Smooth muscle cell of the brain vasculature (primary cell): ENCODE results near the gene RHOU.

ENCODE experiments used
- DNase-seq: peaks from one replicate; pipeline ENCODE4 v3.0.0-alpha.2; 2012; ENCODE audit warnings: low read depth, low spot score

Gene RHOU

DNA sequence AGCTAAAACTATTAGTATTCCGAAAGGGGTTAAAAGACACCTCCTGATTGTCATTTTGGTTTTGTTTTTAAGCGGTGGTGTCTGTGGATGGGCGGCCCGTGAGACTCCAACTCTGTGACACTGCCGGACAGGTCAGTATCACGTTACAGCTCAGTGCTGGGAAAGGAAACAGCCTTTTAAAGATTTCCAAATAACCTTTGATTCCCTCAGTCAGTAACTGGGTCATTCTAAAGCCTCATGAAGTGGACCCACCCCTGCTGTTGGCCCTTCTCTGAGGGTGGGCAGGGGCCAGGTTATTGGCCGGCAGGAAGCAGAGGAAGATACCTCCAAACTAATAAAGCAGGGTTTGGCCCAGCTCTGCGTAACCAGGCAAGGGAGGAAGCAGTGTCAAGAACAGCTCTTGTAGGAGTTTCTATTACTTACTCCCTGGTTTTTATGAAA lies 2.3 kb downstream of the RHOU start:
- no peak for DNase-seq

DNA sequence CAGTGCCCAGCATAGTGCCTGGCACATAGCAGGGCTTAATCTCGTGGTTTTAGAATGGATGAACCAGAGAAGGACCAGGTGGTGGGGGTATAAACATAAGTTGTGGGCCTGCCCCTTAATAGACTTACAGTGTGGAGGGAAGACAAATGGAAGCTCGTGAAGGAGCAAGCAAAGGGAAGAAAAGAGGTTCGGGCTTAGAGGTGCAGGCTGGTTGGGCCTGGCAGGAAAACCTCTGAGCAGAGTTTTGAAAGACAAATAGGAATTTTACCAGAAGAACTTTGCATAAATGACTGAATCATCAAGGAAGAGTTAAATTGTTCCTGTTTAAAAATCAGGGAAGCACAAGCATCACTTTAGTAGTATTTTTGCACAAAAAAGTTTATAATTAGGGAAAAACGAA lies 4.5 kb downstream of the RHOU start:
- DNase-seq, result no peak

DNA sequence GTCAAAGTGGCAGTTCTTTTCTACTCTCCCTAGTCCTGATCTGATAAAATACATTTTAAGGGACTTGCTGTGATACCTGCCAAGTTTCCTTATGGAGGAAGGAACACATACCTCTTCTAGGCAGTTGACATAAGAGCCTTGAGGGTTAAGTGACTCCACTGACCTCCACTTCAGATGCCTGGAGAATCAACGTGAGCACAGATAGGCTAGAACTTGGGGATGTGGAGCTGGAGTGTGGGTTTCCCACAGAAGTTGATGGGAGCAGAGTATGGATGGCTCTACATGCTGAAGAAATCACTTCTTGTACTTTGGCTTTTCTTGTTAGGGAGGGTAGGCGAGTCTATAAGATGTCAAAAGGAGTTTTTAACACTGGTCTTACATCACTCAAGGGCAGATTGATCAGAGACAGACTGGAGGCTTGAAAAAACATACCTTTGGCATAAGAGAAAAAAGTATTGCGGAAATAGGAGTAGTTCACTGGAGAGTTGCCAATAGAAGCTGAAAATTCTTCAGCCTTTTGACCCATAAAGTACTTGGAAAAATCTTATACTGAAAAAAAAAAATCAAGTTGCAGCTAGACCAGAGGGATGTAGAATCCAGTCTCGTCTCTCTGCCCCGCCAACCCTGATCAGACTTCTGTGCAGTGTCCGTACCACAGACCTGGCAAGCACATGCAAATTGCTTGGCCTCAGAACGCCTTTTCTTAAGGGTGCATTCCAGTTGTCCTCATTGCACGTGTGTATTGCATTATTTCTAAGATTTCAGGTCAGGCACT lies 5.5 kb downstream of the RHOU start:
- DNase-seq, result no peak

- DNase-seq, result no peak
Observed at GRCh38 chr1:228742281-228742860, 7.1 kb downstream of the RHOU start.

GRCh38 chr1:228743405-228743804 lies 8.1 kb downstream of the RHOU start:
- DNase-seq, result no peak

DNA sequence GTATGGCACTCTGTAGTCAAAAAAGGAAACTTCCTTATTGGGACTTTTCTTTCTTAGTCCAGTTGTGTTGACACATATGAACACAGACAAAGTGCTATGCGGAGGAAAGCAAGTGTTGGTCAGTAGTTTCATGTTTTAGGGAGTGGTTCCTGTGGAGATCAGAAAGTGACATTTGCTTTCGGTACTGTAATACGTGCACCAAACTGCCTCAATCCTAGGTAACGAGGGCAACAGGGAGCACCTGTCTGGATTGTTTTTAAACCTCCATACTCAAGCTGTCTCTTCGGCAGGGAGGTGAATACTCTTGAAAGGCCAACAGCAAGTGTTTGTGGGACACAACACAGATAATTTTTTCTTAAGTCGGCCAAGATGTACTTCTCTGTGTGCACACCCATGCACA lies 9.1 kb downstream of the RHOU start:
- DNase-seq, result no peak

GRCh38 chr1:228744918-228745317 lies 9.6 kb downstream of the RHOU start:
- no peak for DNase-seq

- DNase-seq, result no peak
Observed at GRCh38 chr1:228745497-228745896, 10.2 kb downstream of the RHOU start.

DNA sequence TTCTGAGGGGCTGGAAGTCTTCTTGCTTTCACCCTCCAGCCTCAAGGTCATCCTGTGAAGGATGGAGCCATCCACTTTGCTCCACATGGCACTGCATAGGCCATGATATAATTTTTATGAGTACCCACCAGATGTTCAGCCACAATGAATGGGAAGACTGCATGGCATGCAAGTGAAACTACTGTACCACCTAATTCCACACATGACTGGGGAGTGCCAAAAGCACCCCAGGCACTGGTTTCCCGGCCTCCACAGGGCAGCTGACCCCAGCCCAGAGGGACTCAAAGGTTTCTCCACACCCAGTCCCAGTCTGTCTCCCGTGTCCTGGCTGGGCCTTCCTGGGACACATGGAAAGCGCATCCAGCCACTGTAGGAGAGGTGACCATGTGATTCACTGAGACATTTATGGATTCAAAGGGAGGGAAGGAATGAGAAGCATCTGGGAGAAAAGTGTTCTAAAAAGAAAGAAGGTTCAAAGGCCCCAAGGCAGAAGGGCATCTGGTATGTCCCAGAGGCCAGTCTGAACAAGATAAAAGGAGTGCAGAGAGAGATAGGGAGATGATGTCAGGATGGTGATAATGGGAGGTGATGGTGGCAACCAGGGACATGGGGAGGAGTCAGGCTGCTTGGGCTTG lies 12.1 kb downstream of the RHOU start:
- DNase-seq, result no peak

GRCh38 chr1:228748029-228748428 lies 12.8 kb downstream of the RHOU start:
- DNase-seq, result no peak

- DNase-seq, result no peak
Observed at GRCh38 chr1:228748431-228748830, 13.2 kb downstream of the RHOU start.

GRCh38 chr1:228749765-228750164 lies 14.5 kb downstream of the RHOU start:
- no peak for DNase-seq

DNA sequence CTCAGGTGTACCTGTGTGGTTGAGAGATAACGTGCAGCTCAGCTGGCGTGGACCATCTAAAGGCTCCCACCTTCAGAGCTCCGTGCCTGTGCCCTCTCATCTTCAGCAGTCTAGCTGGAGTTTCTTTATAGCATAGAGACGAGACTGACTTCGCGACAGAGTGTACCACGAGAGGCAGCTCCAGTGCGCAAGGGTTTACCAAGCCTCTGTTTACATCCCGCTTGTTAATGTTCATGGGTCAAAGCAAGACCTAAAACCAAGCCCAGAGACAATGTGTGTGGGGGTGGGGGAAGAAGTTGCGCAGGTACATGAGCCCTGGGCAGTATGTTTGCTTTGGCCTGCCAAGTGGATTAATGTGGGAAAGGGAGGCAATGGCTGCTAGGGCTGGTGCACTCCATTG lies 15.6 kb downstream of the RHOU start:
- DNase-seq, result no peak

DNA sequence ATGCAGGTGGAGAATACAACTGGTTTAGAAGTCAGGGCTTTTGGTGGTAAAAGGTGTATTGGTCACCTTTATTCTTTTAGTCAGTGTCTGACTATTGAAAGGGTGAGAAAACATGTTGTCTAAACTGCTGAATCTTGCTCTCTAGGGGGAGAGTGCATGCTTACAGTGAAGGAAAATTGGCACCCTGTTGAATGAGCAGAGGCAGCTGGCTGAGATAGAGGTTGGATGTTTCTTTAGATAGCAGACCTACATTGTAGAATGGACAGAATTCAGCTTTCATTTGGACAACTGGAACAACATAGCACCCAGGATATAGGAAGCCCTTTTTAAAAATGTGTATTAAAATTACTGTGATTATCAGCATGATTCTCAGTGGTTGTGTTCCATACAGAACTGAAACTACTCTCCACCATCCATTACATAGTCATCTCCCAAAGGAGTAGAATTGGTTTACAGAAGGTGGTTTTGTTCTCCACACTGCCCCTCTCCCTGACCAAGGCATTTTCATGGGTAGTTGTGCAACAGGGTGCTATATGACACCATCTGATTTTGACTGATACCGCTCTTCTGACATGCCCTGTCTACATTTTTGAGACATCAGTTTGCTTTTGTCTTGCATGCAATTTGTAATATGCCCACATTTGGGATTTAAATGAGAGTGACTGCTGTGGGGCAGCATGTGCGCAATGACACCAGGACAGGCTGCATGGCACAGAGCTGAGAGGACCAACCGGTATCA lies 16.2 kb downstream of the RHOU start:
- no peak for DNase-seq

DNA sequence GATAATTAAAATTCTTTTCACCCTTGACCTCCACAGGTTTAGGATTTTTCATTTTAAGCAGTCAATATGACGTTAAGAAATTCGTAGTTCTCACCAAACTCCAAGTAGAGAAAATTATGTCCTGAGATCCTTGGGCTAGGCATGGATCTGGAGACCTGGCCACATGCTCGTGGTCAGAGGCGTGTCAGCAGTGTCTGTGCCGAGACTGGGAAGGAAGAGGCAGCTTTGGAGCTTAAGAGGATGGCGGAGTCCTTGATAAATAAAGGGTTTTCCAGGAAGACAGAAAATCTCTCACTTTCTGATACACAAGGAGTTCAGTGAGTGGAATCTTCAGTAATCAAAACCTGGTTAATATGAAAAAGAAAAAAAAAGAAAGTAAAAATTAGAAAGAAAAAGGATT lies 17.0 kb downstream of the RHOU start:
- DNase-seq, result no peak

DNA sequence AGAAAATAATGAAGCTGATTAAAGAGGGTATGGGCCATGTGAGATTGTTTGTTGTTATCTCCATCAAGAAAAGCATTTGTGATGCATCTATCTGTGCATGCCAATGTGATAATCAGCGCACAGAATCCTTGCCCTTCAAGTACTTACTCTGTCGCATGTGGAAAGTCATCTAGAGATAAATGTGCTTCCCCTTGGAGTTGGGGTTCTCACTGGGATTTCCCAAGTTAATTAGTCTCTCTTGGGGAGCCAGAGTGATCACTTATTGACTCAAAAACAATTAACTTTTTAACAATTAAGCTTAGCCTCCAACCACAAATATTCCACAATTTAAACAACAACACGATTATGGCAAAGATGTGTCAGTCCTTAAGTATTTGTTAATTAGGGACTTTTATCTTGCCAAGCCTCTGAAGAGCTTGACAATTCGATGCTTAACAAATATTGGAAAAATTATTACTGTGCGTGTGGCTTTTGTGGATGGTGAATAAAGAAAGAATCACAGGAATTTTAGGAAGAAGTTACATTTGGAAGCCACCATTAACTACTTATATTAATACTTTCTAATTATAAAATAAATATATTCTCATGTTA lies 17.5 kb downstream of the RHOU start:
- DNase-seq, result no peak

DNA sequence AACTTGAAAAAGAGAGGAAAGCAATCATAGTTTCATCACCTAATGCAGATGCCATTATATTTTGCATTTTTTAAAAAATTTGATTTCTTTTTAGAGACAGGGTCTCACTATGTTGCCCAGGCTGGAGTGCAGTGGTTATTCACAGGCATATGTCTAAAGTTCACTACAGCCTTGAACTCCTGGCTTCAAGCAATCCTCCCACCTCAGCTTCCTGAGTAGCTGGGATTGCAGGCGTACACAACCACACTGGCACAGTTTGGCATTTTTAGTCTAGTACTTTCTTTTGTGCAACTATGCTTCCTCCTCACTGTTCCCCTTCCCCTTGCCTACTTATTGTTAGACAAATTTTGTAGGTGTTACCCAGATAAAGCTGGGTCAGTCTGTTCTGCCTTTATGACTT lies 18.0 kb downstream of the RHOU start:
- no peak for DNase-seq

DNA sequence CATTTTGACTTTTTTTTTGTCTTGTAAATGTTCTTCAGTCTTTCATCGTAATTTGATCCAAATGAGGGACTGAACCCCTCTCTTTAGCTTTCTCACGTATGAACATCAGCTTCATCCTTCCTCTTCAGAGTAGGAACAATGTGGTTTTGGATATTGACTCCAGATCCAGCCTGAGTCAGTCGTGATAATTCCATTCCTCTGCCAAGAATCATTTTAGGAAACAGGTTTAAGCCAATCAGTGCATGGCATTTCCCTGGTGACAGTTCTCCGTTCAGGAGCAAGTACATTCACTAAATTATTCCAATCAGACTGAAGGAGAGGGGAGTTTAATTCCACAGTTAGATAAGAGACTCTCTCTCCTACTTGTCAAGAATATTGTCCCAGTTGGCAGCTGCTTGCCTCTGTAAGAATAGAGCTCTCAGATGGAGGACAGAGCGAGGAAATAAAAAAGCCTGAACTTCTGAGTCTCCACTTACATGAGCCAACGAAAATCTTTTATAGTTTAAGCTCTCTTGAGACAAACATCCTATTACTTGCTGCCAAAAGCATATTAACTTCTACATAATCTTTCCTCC lies 18.6 kb downstream of the RHOU start:
- DNase-seq, result no peak

GRCh38 chr1:228754646-228755268 lies 19.5 kb downstream of the RHOU start:
- no peak for DNase-seq

GRCh38 chr1:228755800-228756199 lies 20.5 kb downstream of the RHOU start:
- no peak for DNase-seq

- no peak for DNase-seq
Observed at GRCh38 chr1:228756457-228756856, 21.2 kb downstream of the RHOU start.
